ENCODE measurements around the gene ZP1.
A peak's percentile ranks its signal among the peaks of the same experiment; 100 is the strongest.

Gene ZP1

GRCh38 chr11:60910711-60911380, 43.5 kb downstream of the ZP1 start:
- no peak for DNase-seq

- peak; percentile 68 for DNase-seq
Measured at GRCh38 chr11:60912223-60912850, 45.0 kb downstream of the ZP1 start.

DNA sequence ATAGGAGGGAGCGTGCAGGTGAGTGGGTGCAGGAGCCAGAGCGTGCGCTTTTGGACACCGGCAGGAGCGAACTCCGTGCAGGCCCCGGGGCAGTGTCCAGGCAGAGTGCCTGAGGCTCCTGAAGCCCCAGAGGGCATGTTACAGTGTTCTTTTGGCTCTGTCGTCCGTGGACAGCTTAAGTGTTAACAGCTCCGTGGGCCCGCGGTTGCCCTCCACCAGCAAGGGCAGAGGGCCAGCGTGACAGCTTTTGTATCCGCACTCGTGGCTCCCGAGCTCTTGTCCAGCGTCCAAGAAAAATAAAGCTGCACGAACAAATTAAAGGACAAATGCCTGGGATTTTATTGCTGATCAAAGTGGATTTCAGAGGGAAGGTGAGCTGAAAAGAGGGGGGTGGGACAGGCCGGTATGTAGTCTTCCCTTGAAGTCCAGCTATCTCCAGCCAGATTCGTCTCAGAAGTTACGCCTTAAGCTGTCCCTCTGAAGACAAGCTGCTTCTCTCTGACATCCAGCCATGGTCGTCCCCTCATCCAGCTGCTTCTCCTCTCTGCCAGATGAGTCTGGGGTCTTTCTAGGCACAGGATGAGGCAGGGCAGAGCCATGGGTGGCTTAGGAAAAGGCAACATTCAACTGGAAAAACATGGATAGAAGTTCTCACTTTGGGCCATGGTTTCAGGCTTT, 45.6 kb downstream of the ZP1 start:
- DNase-seq: no peak

DNA sequence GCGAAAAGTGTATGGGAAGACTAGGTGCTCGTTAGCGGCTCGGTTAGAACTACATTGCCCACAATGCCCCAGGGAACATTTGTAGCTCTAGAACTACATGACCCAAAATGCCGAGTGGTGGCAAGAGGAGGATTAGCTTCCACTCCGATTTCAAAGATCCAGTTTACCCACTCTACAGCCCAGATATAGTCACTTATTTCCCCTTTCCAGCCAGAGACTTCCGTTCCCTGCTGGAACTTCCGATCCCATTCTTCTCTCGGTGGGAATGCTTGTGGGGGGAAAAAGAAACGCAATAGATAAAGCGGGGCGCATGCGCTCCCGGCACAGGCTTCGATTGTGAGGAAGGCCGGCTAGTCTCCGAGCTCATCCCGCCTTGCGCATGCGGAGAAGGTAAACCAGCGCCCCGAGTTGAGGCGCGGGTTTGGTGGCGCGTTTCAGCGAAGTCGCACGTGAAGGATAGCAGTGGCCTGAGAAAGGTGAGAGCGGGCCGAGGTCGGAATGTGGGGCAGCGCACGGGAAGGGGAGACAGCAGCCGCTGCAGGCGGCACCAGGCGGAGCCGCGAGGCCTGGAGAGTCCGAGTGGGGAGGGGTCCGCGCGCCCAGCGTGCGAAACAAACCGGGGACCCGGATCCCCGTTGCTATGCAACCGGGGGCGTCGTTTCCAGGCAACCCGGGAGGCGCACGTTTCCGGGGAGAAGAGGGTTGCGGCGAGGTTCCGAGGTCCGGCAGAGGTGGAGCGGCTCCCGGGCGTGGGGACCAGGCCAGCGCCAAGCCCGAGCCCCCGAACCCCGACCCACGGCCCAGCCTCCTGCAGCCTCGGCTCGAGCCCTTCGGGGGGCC, 46.7 kb downstream of the ZP1 start, which contains the start of gene TMEM109:
Gene TMEM109 (plus strand): TSS at position 366 of the 840 bp plus-strand sequence. CDS start 5,536 bp downstream, outside the sequence.
- DNase-seq: peak; percentile 93

DNA sequence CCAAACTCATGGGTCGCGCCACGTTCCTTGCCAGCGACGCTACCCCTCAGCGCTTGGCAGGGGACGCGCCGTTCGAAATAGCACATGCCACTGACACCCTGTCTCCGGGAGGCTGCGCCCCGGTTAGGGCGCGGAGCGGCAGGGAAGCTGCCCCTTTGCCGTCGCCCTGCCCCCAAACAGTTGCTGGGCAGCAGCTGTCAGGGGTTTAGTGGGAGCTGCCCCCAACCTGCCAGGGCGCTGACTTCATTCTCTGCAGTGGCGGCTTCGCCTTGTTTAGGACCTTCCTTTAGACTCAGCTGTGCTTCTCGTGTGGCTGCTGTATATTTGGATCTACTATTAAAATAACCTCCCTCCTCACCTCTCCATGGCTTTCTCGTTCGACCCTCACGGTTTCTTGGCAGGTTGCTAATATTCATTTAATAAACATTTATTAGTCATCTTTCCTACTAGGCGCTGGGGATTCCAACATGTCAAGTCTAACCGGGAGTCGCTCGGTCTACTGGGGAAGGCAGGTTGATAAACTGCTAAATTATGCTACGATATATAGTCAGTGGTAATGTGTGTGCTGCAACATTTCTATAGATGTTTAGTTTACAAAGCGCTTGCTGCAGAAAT, 47.4 kb downstream of the ZP1 start:
- DNase-seq: peak; percentile 79

- DNase-seq: peak; percentile 86
Measured at GRCh38 chr11:60915248-60915914, 48.0 kb downstream of the ZP1 start.

GRCh38 chr11:60916669-60917206, 49.4 kb downstream of the ZP1 start:
- DNase-seq: no peak

DNA sequence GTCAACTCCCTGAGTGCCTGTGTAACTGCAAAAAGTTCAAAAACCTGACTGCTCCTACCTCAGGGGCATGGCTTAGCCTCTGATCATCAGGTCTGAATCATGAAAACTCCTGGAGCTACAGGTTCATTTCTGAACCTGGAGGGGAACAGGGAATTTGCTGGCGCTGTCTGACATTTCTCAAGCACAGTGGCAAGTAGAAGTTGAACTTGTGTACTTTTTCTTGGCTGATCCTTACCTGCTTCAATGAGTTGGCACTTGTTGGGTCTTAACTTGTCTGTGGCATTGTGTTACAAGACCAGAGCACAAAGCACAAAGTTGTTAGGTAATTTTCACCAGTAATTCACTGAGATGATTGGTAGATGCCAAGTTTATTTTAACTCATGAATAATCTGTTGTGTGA, 49.9 kb downstream of the ZP1 start:
- no peak for DNase-seq

- no peak for DNase-seq
Measured at GRCh38 chr11:60918251-60918938, 51.1 kb downstream of the ZP1 start.

GRCh38 chr11:60918939-60919265, 51.6 kb downstream of the ZP1 start:
- no peak for DNase-seq

DNA sequence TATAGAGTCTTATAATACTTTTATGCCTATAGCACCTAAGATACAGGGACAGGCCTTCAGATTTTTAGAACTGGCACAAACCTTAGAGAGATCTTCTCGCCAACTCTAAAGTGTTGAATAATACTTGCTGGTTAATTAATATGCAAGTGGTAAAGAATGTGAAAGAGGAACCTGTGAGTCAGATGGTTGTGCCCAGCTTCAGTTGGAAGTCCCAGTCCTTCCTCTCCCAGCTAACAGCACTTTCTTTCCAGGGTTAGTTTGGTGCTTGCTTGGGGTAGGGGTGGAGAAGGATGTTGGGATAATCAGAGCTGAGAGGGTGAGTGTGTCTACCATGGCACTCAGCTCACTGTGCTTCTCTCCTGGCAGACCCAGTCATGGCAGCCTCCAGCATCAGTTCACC, 52.0 kb downstream of the ZP1 start:
- no peak for DNase-seq

DNA sequence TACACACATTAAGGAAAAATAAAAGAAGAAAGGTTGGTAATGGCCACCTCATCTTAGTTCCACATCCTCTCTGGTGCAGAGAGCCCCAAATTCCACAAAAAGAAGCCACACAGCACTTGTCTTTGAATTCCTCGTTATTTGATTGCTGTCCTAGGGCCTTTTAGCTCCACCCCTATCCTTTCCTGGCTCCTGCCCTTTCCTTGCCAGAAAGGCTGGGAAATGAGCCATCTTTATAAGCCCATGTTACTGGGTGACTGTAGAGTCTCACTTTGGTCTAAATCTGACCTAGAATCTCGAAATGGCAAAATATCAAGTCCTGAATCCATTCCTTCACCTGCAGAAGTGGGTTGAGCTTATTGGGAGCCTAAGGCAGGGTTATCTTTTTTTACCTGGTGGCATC, 52.6 kb downstream of the ZP1 start:
- DNase-seq: no peak

DNA sequence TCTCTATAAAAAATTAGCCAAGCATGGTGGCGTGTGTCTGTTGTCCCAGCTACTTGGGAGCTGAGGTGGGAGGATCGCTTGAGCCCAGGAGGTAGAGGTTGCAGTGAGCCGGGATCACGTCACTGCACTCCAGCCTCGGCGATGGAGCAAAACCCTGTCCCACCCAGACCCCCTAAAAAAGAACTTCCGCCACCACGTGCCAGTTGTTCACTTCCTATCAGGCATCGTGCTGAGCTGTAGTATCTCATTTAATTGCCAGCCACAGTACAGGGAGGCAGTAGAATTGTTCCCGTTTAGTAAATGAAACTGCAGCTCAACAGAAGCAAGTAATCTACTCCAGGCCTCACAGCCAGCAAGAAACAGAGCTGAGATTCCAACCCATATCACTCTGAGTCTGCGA, 53.9 kb downstream of the ZP1 start:
- no peak for DNase-seq

GRCh38 chr11:60921777-60922335, 54.5 kb downstream of the ZP1 start:
- DNase-seq: no peak

DNA sequence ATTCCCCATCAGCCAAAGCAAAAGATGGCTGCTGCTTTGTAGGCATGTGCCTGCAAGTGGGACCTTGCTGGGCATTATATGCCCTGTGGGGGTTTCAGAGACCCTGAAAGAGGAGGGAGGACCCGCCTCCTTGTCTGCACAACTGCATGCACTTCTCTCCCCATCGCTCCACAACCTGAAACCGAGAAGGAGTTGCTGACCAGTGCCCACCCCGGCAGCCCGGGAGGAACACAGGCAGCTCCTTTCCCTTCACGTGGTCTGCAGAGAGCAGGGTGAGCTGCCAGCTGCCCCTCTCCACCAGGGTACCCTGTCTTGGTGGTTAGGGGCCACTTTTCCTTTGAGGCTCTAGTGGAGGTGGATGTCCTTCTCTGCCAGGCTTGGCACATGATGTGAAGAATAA, 55.6 kb downstream of the ZP1 start:
- DNase-seq: no peak

GRCh38 chr11:60923326-60923725, 56.0 kb downstream of the ZP1 start:
- DNase-seq: no peak

DNA sequence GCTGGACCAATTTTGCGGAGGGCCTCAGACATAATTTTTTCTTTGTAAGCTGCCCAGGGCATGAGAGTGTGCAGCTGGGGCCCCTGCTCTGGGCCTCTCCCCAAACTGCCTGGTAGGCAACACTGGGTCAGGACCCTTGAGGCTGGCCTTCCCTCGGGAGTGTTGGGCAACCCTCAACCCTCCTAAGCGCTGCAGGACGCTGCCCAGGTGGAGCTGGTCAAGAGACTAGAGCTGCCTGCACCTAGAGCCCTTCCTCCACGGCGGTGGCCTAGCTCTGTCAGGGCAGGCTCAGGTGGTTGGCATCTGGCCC, 56.4 kb downstream of the ZP1 start:
- DNase-seq: peak; percentile 64

DNA sequence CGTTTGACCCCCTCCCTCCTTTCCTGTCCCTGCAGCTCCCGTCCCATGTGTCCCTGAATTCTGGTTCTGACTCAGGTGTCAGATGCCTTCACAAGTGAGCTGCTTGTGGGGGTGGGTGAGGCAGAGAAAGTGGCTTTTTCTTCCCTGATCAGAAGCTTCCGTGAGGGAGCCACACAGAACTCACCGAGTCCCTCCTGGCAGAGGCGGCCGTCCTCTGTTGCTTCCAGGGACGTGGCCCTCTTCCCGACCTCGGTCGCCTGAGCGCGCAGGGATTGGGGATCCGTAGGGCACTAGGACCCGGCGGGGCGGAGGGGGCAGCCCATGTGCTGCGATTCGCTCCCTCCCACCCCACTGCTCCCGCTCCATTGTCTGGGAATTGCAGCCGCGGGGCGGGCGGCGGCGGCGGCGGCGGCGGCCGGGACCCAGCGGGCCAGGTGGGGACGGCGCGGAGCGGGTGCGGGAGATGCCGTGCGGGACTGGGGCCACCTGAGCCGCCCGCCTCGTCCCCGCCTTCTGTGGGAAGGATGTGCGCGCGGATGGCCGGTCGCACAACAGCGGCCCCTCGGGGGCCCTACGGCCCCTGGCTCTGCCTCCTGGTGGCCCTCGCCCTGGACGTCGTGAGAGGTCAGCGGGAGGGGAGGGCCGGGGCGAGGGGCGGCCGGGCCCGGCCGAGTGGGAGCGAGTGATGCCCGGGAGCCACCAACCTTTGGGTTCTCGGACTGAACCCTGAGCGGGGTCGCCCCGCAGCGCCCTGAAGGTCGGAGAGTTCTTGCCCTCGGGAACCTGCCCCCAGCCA, 57.0 kb downstream of the ZP1 start, which contains the start of gene TMEM132A:
Gene TMEM132A (plus strand): TSS at position 351 of the 796 bp plus-strand sequence. CDS start 174 bp downstream, at position 525.
- DNase-seq: peak; percentile 69

All from activated CD8-positive, alpha-beta memory T cell treated with anti-CD3 and anti-CD28 coated beads for 24 hours (primary cell).